SK-N-MC (cell line): ENCODE data around the gene CROCC.

Source experiments
- DNase-seq: peaks from one replicate; pipeline ENCODE4 v3.0.0-alpha.2; 2011; ENCODE audit warnings: low read depth, low spot score
- H3K27ac ChIP-seq: fragments of 200-600 bp; sonication (generic); 2 replicates; pipeline ENCODE4 v1.5.1; 2016; ENCODE audit warnings: mixed run types
- H3K36me3 ChIP-seq: fragments of 200-600 bp; sonication (generic); 2 replicates; pipeline ENCODE4 v1.6.1; 2017; ENCODE audit warnings: antibody characterized with exemption, low read length, mixed read lengths; ENCODE audit not compliant: insufficient read depth
- H3K4me3 ChIP-seq: fragments of 200-600 bp; sonication (generic); 2 replicates; pipeline ENCODE4 v1.5.1; 2016
- H3K9ac ChIP-seq: fragments of 200-600 bp; sonication (generic); 2 replicates; pipeline ENCODE4 v1.8.0; 2017; ENCODE audit warnings: mixed run types, mixed read lengths; ENCODE audit not compliant: insufficient read length
- H3K9me3 ChIP-seq: fragments of 200-600 bp; sonication (generic); 2 replicates; pipeline ENCODE4 v1.6.1; 2017; ENCODE audit warnings: low read depth, mild to moderate bottlenecking, antibody characterized with exemption, low read length, moderate library complexity, mixed read lengths
- EZH2 ChIP-seq: fragments of 200-600 bp; sonication (generic); IDR thresholded peaks from one replicate; pipeline ENCODE4 v1.6.1; 2017; ENCODE audit warnings: antibody characterized with exemption
- FOXP2 ChIP-seq: optimal IDR thresholded peaks from 2 replicates; pipeline ENCODE3; 2011; ENCODE audit warnings: mild to moderate bottlenecking, moderate library complexity; ENCODE audit not compliant: insufficient read depth; ENCODE audit errors: extremely low read length, control extremely low read depth
- POLR2AphosphoS5 ChIP-seq: IDR thresholded peaks from 2 replicates; pipeline ENCODE4 v1.6.1; 2012; ENCODE audit warnings: mild to moderate bottlenecking, low read depth, low read length, borderline replicate concordance

Gene CROCC

DNA sequence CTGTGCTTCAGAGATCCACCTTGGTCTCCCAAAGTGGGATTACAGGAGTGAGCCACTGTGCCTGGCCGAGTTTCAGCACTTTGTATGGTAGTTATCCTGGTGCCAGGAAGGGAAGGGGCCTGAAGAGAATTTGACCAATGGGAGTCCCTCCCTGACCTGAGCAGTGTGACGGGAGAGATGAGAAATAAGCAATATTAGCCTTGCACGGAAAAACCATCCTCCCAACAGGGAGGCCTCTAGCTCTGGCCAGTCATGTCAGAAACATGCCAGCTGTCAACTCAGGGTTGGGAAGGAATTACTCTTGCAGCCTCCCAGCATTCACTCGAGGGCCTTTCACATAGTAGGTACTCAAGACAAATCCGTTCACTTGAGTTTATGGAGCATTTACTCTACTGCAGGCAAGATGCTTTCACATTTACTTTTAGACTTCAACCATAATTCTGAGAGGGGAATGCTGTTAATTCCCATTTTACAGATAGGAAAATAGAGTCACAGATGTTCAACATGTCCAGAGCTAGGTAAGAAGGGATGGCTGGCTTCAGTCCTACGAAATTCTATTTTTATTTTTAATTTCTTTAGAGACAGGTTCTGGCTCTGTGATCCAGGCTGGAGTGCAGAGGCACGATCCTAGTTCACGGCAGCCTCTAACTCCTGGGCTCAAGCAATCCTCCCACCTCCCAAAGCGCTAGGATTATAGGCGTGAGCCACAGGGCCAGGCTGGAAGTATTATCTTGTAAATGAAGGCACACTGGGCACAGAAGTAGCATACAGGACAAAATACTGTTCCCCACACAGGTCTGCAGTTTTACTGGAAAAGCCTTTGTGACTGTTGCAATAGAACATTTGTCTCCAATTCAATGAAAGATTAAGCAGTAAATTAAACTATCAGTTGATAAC lies 93.2 kb downstream of the CROCC start:
- Histone ChIP-seq H3K9ac (no peak overlapping the region), H3K4me3 (no peak overlapping the region), H3K36me3 (peaks cover 23% of the 10 kb centered on the region; the same call in 1 of the 2 replicates), H3K27ac (no peak overlapping the region), H3K9me3 (no peaks in the 10 kb centered on the region)
- TF ChIP-seq FOXP2: no peak
- no peak for TF ChIP-seq POLR2AphosphoS5
- TF ChIP-seq EZH2: no peak
- DNase-seq: no peak

DNA sequence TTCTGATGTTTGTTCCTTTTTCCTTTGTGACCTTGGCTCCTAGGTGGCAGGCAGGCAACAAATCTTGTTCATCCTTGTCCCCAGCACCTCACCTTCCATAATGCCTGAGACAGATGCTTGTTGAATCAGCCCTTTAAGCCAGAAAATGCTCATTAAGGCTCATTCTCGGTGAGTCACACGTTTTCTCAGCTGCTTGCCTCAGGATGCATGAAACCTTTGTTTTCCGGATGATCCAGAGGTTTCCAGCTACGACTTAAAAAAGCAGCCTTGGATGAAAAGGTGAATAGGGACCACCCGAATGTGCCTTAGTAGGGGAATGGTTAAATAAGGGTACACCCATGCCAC lies 94.6 kb downstream of the CROCC start:
- Histone ChIP-seq H3K4me3 (no peak overlapping the region), H3K36me3 (peaks cover 37% of the 10 kb centered on the region), H3K9me3 (no peaks in the 10 kb centered on the region), H3K27ac (no peak overlapping the region; the same call in 1 of the 2 replicates), H3K9ac (no peak overlapping the region)
- TF ChIP-seq EZH2: no peak
- no peak for TF ChIP-seq FOXP2
- TF ChIP-seq POLR2AphosphoS5: no peak
- DNase-seq: no peak

DNA sequence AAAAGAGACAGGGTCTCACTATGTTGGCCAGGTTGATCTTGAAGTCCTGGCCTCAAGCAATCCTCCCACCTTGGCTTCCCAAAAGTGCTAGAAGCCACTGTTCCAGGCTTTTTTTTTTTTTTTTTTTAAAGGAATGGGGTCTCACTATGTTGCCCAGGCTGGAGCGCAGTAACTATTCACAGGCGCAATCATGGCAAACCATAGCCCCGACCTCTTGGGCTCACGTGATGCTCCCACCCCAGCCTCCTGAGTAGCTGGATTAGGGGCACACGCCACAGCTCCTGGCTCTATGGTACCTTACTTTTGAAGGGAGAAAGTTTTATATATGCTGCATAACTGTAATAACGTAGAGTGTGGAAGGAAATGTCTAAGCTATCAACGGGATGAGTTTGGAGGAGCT lies 95.7 kb downstream of the CROCC start:
- Histone ChIP-seq H3K27ac (no peak overlapping the region), H3K9me3 (no peaks in the 10 kb centered on the region), H3K9ac (no peak overlapping the region), H3K4me3 (no peak overlapping the region), H3K36me3 (peaks cover 49% of the 10 kb centered on the region)
- TF ChIP-seq FOXP2: no peak
- TF ChIP-seq EZH2: no peak
- TF ChIP-seq POLR2AphosphoS5: no peak
- DNase-seq: no peak

DNA sequence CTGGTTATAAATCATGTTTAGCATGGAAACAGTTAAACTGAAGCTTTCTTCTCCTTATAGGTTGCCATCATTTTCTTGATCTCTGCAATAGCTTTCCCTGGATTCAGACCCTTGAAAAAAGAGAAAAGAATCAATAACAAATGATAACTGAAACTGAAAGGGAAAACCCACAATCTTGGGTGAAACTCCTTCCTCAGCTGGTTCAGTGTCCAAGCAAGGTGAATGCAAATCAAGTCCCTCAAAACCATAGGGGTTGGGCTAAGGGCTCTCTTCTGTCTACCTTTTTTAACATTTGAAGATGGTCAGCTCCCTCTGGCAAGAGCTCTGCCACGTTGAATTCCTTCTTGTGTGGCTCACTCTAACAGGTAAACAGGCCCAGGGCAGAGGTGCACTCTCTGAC lies 97.1 kb downstream of the CROCC start:
- TF ChIP-seq EZH2 (no peak), POLR2AphosphoS5 (no peak), FOXP2 (no peak)
- Histone ChIP-seq H3K36me3 (peaks cover 63% of the 10 kb centered on the region), H3K9ac (no peak overlapping the region), H3K9me3 (no peaks in the 10 kb centered on the region), H3K27ac (no peak overlapping the region), H3K4me3 (no peak overlapping the region)
- DNase-seq: no peak

DNA sequence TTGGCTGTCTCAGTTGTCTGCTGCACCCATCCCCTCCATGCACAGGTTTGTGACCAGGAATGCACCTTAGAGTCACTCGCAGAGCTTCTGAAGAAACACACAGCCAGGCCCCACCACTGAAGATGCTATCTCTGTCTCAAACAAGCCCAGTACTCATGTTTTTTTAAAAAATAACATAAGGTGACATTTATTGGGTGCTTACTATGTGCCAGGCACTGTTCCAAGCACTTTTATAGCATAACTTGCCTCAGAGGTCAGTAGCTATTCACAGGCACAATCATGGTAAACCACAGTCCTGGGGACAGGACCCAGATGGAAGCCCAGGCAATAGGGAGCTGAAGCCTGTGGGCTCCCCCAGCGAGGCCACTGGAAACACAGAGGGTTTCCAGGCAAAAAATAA lies 98.8 kb downstream of the CROCC start:
- no peak overlapping the region for H3K9ac ChIP-seq
- H3K9me3 ChIP-seq: no peaks in the 10 kb centered on the region
- DNase-seq: no peak
- H3K36me3 ChIP-seq: peaks cover 79% of the 10 kb centered on the region
- TF ChIP-seq POLR2AphosphoS5 (no peak), EZH2 (no peak), FOXP2 (no peak)
- H3K27ac ChIP-seq: no peak overlapping the region
- no peak overlapping the region for H3K4me3 ChIP-seq

DNA sequence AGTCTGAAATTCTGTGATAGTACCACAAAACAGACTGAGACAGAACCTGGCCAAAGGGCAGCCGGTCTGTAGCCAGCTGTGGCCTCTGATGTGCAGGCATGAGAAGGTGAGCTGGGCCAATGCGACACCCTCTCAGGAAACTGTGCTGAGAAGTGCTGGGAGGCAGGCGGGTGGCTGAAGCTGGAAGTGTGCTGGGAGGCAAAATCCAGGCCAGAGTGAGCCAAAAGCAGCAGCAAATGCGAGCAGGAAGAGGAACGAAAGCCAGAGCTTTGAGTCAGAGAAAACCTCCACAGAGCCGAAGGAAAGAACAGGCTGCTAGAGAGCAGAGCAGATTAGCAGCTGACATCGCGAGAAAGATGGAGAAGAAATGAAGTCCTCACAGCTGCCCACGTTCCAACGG lies 100.2 kb downstream of the CROCC start:
- Histone ChIP-seq H3K4me3 (no peak overlapping the region), H3K9me3 (no peaks in the 10 kb centered on the region), H3K9ac (no peak overlapping the region), H3K36me3 (peaks cover 90% of the 10 kb centered on the region), H3K27ac (no peak overlapping the region)
- TF ChIP-seq POLR2AphosphoS5 (no peak), FOXP2 (no peak), EZH2 (no peak)
- no peak for DNase-seq
